A549 (cell line): ENCODE data around the gene EDIL3.

ENCODE experiments used
- BCL3 ChIP-seq: fragments of >200 bp; sonication (Bioruptor Twin); formaldehyde crosslinking; IDR thresholded peaks from 3 replicates; pipeline ENCODE4 v1.6.1; 2016
- BHLHE40 ChIP-seq: IDR thresholded peaks from 2 replicates; pipeline ENCODE4 v1.6.1; 2012; ENCODE audit warnings: low read depth, low read length, inconsistent platforms
- EP300 ChIP-seq, 2 experiments: fragments of >200 bp; sonication (Bioruptor Twin); formaldehyde crosslinking; IDR thresholded peaks; 2 replicates in 1 of 2; 3 replicates in 1 of 2; pipeline ENCODE4 v1.6.1; 2016 to 2017
- FOXS1 ChIP-seq: fragments of 250-450 bp; sonication (Bioruptor Pico); IDR thresholded peaks from 2 replicates; pipeline ENCODE4 v1.5.0; 2020; ENCODE audit warnings: mild to moderate bottlenecking, moderate library complexity
- HDAC2 ChIP-seq: fragments of 200-600 bp; sonication (generic); IDR thresholded peaks from 2 replicates; pipeline ENCODE4 v1.6.1; 2016
- JUN ChIP-seq, 2 experiments: fragments of >200 bp; sonication (Bioruptor Twin); formaldehyde crosslinking; IDR thresholded peaks; 2 replicates in 1 of 2; 3 replicates in 1 of 2; pipeline ENCODE4 v1.6.1; 2016 to 2017
- MYC ChIP-seq: IDR thresholded peaks from 2 replicates; pipeline ENCODE4 v1.6.1; 2012; ENCODE audit warnings: mild to moderate bottlenecking, inconsistent platforms, low read length, improper control_type of control experiment, borderline replicate concordance
- POLR2A ChIP-seq: IDR thresholded peaks from 2 replicates; pipeline ENCODE4 v1.6.1; 2012; ENCODE audit warnings: mild to moderate bottlenecking, low read length
- RAD21 ChIP-seq, 2 experiments: fragments of >200 bp in 1 of 2; sonication (Bioruptor Twin) in 1 of 2; formaldehyde crosslinking in 1 of 2; IDR thresholded peaks in 1 of 2; conservative IDR thresholded peaks in 1 of 2; 2 replicates in 1 of 2; 3 replicates in 1 of 2; pipeline ENCODE4 v1.6.1; 2012 to 2018; ENCODE audit warnings: inconsistent platforms in 1 of 2
- RARB ChIP-seq: fragments of 250-450 bp; sonication (Bioruptor Pico); IDR thresholded peaks from 2 replicates; pipeline ENCODE4 v1.8.0; 2021; ENCODE audit warnings: mild to moderate bottlenecking, moderate library complexity
- RFX5 ChIP-seq: fragments of 450-650 bp; IDR thresholded peaks from 2 replicates; pipeline ENCODE4 v1.7.1; 2014; ENCODE audit warnings: antibody characterized with exemption, mild to moderate bottlenecking, moderate library complexity
- ZSCAN20 ChIP-seq: fragments of 250-450 bp; sonication (Bioruptor Pico); IDR thresholded peaks from 2 replicates; pipeline ENCODE4 v1.8.0; 2022; ENCODE audit warnings: mild to moderate bottlenecking, moderate library complexity
- TF ChIP-seq, protein P1 (sequence below): fragments of >200 bp; sonication (Bioruptor Twin); formaldehyde crosslinking; IDR thresholded peaks from 3 replicates; pipeline ENCODE4 v1.5.1; 2016

DNA sequence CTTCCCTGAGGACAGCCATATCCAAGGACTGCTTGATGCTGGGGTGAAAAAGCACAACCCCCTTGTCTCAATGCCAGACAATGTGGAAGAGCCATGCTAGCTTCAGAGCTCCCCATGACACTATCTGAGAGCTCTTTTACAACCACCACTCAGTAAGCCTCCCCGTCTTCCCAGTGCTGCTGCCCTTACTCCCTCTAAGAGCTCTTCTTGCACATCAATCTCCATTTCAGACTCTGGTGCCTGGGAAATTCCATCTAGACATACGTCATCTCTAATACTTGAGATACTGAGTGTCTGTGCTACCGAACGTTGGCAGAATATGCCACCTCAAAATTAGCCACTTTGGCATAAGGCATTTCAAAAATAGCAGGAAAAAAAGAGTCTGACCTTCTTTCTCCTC lies 94.5 kb downstream of the EDIL3 start:
- TF ChIP-seq HDAC2 (no peak), BCL3 (no peak), JUN (IDR thresholded peaks at IDR 0.05) (no peak), BHLHE40 (no peak), RAD21 (conservative IDR thresholded peaks at IDR 0.05 in 1 of 2, IDR thresholded peaks at IDR 0.05 in 1 of 2) (no peak), POLR2A (no peak), RARB (CRISPR knock-in tag) (no peak), EP300 (IDR thresholded peaks at IDR 0.05) (no peak), ZSCAN20 (CRISPR knock-in tag) (no peak), FOXS1 (CRISPR knock-in tag) (no peak), MYC (no peak), RFX5 (no peak)
- TF ChIP-seq, protein P1, sequence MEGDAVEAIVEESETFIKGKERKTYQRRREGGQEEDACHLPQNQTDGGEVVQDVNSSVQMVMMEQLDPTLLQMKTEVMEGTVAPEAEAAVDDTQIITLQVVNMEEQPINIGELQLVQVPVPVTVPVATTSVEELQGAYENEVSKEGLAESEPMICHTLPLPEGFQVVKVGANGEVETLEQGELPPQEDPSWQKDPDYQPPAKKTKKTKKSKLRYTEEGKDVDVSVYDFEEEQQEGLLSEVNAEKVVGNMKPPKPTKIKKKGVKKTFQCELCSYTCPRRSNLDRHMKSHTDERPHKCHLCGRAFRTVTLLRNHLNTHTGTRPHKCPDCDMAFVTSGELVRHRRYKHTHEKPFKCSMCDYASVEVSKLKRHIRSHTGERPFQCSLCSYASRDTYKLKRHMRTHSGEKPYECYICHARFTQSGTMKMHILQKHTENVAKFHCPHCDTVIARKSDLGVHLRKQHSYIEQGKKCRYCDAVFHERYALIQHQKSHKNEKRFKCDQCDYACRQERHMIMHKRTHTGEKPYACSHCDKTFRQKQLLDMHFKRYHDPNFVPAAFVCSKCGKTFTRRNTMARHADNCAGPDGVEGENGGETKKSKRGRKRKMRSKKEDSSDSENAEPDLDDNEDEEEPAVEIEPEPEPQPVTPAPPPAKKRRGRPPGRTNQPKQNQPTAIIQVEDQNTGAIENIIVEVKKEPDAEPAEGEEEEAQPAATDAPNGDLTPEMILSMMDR, result no peak
